Dermis microvascular lymphatic vessel endothelial cell (primary cell): ENCODE data around the gene PNPLA2. TPM values are rescaled to one million over a fixed set of nuclear protein-coding genes. Genes with fewer than 3 reads are reported as not detected.

Experiments used
- DNase-seq, 2 donors: peaks; one replicate each; pipeline versions ENCODE4 v3.0.0 to v3.0.0-alpha.2; 2010; ENCODE audit warnings: low read depth in 2 of 2
- total RNA-seq: library from RNA; depleted of rRNA; stranded (reverse); fragments of >200 nt; gene quantifications from 2 replicates; pipeline ENCODE4 v1.2.1, GENCODE V29; 2014

PNPLA2 gene
- total RNA-seq, 1 donor from 2014 or later: 29.5 TPM

DNA sequence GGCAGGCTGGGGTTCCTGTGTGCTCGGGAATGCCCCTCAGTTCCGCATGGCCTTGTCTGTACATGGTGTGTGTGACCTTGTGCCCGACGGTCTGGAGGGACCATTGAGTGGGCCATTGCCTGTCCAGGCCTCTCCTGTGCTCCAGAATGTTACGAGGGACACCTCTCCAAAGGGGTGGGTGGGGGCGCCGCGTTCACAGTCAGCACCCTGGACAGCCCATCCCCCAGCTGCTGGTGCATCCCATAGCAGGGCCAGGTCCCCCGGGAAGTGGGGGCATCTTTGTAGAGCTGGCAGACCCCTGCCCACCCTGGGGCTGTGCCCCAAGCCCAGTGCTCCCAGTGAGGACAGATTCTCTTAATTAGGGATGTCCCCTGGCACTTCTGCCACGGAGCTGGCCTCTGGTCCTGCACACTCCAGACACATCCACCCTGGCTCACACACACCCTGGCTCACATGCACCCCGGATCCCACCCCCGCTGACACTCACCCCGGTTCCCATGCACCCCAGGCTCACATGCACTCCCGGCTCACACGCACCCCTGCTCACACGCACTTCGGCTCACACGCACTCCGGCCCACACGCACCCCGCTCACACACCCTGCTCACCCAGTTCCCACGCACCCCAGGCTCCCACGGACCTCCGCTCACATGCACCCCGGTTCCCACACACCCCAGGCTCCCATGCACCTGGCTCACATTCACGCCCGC lies 39.5 kb downstream of the PNPLA2 start:
- no peak for DNase-seq

DNA sequence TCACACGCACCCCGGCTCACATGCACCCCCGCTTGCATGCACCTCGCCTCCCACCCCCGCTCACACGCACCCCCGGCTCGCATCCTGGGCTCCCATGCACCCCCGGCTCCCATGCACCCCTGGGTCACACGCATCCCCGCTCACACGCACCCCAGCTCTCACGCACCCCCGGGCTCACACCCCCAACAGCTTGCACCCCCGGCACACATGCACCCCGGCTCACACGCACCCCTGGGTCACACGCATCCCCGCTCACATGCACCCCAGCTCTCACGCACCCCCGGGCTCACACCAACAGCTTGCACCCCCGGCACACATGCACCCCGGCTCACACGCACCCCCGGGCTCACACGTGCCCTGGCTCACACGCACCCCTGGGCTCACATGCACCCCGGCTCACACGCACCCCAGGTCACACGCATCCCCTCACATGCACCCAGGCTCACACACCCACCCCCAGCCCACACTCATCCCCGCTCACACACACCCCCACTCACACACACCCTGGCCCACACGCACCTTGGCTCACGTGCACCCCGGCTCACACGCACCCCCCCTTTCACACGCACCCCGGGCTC lies 40.1 kb downstream of the PNPLA2 start:
- DNase-seq: no peak

DNA sequence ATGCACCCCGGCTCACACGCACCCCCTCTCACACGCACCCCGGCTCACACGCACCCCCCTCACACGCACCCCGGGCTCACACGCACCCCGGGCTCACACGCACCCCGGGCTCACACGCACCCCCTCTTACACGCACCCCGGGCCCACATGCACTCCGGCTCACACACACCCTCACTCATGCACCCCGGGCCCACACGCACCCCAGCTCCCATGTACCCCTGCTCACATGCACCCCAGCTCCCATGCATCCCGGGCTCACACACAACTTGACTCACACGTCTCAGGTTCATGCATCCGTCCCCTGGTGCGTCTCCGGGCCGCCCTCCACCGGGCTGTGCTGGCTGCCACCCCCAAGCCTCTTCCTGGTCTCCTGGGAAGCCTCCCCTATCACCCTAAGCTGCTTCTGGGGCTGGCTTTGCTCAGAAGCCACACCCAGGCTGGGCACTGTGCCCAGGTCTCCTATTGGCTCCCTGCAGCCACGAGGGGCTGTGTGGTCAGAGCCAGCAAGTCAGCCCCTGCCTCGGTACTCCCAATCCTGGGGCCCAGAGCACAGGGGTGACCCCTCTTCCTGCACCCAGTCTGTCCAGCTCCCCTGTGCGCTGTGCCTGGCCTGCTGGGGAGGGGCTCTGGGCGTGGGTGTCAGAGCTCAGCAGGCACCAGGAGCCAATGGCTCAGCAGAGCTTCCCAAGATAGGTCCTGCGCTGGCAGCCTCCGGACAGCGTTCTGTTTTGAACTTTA lies 40.8 kb downstream of the PNPLA2 start:
- peak in 1 of 2 donors; percentile 57 for DNase-seq

GRCh38 chr11:860234-861104 lies 41.8 kb downstream of the PNPLA2 start:
- DNase-seq: no peak

- no peak for DNase-seq
Observed at GRCh38 chr11:861105-861479, 42.4 kb downstream of the PNPLA2 start.

DNA sequence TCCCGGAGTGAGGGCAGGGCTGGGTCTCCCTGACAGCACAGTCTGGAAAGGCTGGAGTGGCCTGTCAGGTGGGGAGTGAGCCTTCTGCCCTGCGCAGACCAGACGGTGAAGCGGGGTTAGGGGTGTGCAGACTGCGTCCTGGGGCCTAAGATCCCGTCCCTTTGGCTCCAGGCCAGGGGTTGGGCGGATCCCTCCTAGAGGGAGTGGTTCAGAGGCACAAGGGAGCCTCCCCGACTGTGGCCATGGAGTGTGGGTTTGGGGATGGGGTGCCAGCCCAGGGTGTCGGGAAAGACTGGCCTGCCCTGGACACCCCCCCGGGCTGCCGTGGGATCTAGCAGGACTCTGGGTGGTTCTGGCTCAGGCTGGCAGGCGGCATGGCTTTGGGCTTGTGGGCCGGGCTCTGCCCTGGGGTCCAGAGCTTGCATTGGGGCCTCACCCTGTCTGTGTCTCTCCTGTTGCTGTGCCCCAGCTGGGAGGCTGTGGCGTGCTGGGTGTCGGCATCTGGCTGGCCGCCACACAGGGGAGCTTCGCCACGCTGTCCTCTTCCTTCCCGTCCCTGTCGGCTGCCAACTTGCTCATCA lies 43.5 kb downstream of the PNPLA2 start:
- DNase-seq: no peak

DNA sequence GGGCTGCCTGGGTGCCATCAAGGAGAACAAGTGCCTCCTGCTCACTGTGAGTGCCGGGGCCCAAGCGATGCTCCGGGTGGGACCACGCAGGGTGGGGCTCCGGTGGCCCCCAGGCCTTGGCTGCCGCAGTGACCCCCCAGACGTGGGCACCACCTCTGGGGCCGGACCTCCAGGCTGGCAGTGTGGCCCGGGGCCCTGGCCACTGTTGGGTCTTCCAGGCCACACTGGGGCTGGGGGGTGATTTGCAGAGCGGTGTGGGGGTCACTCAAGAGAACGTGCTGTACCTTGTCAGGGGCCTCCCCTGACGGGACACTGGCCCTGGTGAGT lies 43.9 kb downstream of the PNPLA2 start:
- DNase-seq: no peak

- no peak for DNase-seq
Observed at GRCh38 chr11:863023-863909, 44.6 kb downstream of the PNPLA2 start.

GRCh38 chr11:863910-864827 lies 45.5 kb downstream of the PNPLA2 start:
- DNase-seq: no peak

DNA sequence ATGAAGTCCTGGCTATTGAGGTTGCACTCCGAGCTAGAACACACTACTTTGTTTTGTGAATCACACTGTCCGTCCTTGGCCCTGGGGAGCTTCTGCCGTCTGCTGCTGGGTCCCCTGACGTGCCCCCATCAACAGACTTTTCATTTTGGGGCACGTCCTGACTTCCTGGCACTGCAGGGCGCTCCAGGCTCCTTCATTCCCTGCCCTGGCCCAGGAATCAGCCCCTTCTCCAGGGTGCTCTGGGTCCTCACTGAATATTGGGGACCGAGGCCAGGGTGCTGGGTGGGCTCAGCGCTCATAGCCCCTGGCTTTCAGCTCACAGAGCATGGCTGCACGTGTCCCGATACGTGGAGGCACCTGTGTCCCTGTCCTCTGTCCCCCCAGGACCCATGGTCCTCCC lies 46.2 kb downstream of the PNPLA2 start:
- no peak for DNase-seq

DNA sequence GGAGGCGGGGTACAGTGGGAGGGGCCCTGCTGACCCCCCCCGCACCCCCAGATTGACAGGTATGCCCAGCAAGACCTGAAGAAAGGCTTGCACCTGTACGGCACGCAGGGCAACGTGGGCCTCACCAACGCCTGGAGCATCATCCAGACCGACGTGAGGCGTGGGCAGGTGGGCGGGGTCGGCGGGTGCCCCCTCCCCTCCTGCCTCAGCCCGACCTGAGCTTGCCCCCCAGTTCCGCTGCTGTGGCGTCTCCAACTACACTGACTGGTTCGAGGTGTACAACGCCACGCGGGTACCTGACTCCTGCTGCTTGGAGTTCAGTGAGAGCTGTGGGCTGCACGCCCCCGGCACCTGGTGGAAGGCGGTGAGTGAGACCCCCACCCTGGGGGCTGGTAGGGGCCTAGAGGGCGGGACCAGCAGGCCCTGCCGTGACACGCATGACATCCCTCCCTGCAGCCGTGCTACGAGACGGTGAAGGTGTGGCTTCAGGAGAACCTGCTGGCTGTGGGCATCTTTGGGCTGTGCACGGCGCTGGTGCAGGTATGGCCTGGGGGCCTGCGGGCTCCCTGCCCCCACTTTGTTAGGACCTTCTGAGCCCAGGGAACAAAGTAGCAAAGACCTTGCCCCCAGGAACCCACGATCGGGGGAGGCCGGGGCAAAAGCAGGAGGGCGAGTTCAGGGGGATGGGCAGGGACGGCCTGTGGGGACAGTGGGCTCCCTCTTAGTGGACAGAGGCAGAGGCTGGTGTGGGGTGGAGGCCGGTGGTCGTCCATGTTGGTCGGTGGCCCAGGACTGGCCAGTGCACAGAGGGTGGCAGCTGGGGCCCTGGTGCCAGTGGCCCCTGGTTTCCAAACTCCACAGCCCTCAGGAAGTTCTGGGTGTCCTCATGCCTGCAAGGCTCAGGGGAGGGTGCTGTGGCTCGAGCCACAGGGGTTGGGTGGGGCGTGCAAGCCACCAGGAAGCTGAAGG lies 47.0 kb downstream of the PNPLA2 start:
- DNase-seq: no peak

DNA sequence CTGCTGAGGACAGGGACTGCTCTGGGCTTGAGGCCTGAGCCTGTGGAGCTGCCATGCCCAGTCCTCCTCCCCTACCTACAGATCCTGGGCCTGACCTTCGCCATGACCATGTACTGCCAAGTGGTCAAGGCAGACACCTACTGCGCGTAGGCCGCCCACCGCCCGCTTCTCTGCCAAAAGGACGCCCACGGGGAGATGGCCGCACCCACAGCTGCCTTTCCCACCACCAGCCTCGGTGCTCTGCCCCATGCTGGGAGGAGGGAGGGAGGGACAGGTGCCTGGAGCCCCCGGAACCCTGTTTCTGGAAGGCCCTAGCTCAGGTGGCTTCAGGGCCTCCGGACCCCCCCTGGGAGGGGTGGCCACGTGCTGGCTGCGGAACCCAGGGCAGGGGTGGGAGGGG lies 47.8 kb downstream of the PNPLA2 start:
- DNase-seq: no peak

- DNase-seq: no peak
Observed at GRCh38 chr11:867856-868358, 49.2 kb downstream of the PNPLA2 start.

GRCh38 chr11:868394-868793 lies 49.7 kb downstream of the PNPLA2 start:
- no peak for DNase-seq

DNA sequence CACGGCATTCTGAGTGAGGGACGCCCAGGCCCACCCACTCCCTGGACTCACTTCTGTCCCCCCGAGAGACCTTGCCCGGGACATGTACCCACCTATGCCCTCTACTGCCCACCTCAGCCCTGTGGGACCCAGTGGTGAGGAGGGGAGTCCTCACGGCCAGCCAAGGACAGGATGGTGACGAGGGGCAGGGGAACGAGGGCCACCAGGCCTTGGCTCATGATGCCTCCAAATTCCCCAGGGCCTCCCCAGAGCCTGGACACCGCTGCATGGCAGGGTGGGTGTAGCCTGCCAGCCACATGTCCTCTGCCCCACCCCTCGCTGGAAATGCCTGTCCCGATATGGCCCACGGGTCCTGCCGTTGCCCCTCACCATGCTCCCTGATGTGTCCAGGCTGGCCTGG lies 50.1 kb downstream of the PNPLA2 start:
- DNase-seq: no peak

GRCh38 chr11:869399-870126 lies 50.8 kb downstream of the PNPLA2 start:
- DNase-seq: no peak

- DNase-seq: no peak
Observed at GRCh38 chr11:870127-870413, 51.4 kb downstream of the PNPLA2 start.

- no peak for DNase-seq
Observed at GRCh38 chr11:870418-870817, 51.7 kb downstream of the PNPLA2 start.
